RPMI7951 (cell line): ENCODE measurements around the gene STX1B. TPM values are rescaled to one million over a fixed set of nuclear protein-coding genes. Genes with fewer than 3 reads are reported as not detected.

ENCODE experiments used
- DNase-seq: peaks from one replicate; pipeline ENCODE4 v3.0.0-alpha.2; 2012; ENCODE audit warnings: low read depth
- total RNA-seq: library from RNA; depleted of rRNA; stranded (reverse); fragments of >200 nt; shearing (Covaris generic); gene quantifications from 2 replicates; pipeline ENCODE4 v1.2.3, GENCODE V29; 2014

The STX1B gene
- total RNA-seq, 1 experiment from 2014 or later: 0.60 TPM

DNA sequence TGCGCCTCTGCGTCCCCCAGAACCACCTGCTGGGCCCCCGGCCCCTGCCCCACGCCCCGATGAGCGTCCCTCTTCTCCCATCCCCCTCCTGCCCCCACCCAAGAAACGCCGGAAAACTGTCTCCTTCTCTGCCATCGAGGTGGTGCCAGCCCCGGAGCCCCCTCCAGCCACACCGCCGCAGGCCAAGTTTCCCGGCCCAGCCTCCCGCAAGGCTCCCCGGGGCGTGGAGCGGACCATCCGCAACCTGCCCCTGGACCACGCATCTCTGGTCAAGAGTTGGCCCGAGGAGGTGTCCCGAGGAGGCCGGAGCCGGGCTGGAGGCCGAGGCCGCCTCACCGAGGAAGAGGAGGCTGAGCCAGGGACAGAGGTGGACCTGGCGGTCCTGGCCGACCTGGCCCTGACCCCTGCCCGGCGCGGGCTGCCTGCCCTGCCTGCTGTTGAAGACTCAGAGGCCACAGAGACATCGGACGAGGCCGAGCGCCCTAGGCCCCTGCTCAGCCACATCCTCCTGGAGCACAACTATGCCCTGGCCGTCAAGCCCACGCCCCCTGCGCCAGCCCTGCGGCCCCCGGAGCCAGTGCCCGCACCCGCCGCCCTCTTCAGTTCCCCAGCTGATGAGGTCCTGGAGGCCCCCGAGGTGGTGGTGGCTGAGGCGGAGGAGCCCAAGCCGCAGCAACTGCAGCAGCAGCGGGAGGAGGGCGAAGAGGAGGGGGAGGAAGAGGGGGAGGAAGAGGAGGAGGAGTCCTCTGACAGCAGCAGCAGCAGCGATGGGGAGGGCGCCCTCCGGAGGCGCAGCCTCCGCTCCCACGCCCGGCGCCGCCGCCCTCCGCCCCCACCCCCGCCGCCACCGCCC lies 31.0 kb downstream of the STX1B start:
- DNase-seq: no peak

DNA sequence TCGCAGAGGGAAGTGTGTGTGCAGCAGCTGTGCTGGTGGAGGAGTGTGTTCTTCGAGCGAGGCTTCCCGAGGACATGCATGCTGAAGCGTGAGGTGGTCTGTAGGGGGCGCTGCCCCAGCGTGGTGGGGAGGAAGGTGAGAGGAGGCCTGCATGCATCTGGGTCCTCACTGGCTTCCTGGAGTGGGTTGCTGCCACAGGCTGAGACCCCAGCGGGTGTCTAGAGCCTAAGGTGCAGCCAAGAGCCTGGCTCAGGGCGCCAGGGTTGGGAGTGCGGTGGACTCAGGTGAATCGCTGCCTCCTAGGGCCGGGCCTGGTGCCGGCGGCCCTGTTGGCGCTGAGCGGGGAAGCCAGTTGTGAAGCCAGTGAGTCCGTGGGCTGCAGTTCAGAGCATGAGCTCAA lies 32.9 kb downstream of the STX1B start:
- DNase-seq: no peak

DNA sequence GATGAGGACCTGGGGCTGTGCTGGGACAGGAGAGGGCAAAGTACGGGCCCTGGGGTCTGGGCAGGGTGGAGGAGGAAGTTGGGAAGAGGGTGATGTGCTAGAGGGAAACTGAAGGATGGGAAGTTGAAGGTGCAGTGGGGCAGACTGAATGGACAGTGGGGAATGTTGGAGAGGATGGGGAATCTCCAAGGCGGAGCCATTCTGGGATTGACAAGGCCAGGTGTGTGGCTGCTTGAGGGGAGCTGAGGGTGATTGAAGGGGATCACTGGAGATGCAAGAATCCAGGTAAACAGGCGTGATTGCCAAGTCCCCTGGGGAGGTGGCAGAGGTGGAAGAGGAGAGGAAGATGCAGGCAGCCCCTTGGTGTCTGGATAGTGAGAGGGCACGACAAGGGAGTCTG lies 34.0 kb downstream of the STX1B start:
- DNase-seq: no peak

DNA sequence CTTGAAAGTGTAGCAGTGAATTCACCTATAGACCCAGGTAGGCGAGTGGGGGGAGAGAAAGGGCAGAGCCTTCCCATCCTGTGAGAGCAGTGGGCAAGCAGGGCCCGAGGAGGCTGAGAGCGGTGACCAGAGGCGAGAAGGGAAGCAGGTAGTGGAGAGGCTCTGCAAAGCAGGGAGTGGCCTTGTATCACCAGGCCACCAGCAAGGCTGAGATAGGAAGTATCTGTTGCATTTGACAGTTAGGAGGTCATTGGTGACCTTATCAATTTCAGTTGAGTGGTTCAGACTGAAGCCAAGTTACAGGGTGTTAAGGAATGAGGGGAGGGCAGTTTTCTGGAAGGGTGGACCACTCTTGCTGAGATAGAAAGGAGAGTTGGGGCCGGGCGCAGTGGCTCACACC lies 36.1 kb downstream of the STX1B start:
- DNase-seq: no peak

DNA sequence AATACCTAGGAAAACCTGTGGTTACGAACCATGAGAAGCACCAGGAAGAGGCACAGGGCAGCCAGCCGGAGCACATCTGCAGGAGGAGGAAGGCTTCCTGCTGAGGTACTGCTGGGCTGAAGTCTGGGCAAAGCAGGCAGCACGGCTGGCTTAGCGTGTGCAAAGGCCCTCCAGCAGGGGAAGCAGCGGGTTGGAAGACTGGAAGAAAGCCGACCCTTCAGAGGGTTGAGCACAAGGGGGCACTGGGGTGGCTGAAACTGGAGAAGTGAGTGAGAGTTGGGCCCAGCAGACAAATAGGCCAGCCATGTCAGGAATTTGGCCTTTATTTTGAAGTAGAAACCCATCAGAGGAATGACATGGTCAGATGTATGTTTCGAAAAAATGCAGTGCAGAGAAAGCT lies 37.6 kb downstream of the STX1B start:
- no peak for DNase-seq

DNA sequence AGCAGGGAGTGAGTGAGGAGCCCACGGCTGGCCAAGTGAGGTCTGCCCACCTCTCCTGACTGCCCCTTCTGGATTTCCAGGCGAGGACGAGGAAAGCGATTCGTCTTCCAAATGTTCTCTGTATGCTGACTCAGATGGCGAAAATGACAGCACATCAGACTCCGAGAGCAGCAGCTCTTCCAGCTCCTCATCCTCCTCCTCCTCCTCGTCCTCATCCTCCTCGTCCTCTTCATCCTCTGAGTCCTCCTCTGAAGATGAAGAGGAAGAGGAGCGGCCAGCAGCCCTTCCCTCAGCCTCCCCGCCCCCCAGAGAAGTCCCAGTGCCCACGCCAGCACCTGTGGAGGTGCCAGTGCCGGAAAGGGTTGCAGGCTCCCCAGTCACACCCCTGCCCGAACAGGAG lies 39.1 kb downstream of the STX1B start:
- DNase-seq: no peak

DNA sequence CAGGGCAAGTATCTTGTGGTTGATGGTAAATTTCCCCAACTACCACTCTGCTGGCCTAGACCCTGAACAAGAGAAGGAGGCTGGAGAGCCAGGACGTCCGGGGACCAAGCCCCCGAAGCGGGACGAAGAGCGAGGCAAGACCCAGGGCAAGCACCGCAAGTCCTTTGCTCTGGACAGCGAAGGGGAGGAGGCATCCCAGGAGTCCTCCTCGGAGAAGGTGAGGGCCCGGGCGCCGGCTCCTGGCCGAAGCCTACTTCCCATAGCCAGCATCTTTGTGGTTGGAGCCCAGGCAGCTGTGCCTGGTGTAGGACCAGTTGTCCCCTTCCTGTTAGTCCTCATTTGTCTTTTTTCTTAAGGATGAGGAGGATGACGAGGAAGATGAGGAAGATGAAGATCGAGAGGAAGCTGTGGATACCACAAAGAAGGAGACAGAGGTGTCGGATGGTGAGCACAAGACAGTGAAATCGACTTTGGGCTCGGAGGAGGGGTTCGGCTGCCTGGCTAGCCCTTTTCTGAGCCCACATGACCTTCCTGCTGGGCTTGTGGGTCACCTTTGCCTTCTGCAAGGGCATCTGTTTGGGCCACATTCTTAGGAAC lies 41.1 kb downstream of the STX1B start:
- DNase-seq: no peak

DNA sequence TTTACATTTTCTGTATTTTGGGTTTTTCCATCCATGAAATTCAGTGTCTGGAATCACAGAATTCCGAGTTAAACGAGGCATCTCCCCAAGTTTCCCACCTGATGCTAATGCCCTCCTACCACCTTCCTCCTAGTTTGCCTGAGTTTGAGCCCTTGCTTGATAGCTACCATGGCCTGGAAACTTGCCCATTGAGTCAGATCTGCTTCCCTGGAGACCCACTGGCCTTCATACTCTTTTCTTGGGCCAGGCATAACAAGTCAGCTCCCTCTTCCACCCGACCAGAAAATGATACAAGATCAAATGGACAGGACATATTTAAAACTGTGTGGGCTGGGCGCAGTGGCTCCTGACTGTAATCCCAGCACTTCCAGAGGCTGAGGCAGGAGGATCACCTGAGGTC lies 42.6 kb downstream of the STX1B start:
- no peak for DNase-seq

DNA sequence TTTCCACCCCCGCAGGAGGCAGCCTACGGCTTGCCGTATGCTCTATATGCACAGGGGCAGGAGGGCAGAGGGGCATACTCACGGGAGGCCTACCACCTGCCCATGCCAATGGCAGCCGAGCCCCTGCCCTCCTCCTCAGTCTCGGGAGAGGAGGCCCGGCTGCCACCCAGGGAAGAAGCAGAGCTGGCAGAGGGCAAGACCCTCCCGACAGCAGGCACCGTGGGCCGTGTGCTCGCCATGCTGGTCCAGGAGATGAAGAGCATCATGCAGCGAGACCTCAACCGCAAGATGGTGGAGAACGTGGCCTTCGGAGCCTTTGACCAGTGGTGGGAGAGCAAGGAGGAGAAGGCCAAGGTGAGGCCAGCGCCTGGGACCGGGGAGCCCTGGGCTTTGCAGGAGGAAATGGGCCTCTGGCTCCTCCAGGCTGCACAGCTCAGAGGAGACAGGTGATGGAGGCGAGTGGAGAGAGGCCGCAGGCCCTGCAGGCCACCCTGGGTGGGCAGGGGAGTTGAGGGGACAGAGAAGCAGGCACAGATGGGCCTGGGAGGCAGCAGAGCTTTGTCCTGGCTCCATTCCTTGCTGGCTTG lies 44.3 kb downstream of the STX1B start:
- DNase-seq: no peak

DNA sequence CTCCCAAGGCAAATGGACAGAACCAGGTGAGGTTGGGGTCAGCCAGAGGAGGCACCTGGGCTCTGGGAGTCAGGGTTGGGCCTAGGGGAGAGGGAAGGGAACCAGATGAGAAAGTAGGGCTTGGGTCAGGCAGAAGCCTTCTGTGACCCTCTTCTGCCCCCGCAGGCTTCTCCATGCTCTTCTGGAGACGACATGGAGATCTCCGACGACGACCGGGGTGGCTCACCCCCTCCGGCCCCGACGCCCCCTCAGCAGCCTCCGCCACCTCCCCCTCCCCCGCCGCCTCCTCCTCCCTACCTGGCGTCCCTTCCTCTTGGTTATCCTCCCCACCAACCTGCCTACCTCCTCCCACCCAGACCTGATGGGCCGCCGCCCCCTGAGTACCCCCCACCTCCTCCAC lies 45.0 kb downstream of the STX1B start:
- DNase-seq: no peak

DNA sequence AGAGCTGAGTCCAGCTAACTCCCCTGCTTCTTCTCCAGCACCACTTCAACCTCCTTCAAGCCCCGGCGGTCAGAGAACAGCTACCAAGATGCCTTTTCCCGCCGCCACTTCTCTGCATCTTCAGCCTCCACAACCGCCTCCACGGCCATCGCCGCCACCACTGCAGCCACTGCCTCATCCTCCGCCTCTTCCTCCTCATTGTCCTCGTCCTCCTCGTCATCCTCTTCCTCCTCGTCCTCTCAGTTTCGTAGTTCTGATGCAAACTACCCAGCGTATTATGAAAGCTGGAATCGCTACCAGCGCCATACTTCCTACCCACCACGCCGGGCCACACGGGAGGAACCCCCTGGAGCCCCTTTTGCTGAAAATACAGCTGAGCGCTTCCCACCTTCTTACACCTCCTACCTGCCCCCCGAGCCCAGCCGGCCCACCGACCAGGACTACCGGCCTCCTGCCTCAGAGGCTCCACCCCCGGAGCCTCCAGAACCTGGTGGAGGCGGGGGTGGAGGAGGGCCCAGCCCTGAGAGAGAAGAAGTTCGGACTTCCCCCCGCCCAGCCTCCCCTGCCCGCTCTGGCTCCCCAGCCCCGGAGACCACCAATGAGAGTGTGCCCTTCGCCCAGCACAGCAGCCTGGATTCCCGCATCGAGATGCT lies 45.7 kb downstream of the STX1B start:
- DNase-seq: no peak

DNA sequence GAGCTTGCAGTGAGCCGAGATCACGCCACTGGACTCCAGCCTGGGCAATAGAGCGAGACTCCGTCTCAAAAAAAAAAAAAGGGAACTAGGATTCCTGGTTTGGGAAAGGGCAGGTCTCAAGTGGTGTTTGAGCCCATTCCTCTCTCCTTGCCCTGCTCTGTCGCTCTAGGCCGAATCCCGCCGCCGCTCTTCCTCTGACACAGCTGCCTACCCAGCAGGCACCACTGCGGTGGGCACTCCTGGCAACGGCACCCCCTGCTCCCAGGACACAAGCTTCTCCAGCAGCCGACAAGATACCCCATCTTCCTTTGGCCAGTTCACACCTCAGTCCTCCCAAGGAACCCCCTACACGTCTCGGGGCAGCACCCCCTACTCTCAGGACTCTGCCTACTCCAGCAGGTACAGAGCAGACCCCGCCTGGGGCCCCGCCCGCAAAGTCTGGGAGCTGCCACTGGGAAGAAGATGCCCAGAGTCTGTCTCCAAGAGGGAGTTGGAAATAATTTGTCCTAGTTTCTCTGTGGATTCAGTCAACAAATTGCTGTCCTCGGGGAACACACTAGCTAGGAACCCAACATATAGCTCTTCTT lies 46.4 kb downstream of the STX1B start:
- no peak for DNase-seq

DNA sequence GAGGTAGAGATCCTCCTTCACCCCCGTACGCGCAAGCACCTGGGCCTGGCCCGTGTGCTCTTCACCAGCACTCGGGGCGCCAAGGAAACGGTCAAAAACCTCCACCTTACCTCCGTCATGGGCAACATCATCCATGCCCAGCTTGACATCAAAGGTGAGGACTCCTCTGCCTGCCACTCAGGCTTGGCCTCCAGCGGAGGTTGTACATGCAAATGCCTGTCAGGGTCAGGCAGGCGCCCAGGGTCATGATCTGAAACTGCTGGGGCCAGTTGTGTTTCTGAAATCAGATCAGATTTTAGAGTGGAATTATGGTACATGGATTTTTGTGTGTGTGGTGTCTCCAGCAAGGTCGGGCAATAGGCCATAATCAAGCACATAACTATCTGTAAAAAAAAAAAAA lies 49.1 kb downstream of the STX1B start:
- no peak for DNase-seq

DNA sequence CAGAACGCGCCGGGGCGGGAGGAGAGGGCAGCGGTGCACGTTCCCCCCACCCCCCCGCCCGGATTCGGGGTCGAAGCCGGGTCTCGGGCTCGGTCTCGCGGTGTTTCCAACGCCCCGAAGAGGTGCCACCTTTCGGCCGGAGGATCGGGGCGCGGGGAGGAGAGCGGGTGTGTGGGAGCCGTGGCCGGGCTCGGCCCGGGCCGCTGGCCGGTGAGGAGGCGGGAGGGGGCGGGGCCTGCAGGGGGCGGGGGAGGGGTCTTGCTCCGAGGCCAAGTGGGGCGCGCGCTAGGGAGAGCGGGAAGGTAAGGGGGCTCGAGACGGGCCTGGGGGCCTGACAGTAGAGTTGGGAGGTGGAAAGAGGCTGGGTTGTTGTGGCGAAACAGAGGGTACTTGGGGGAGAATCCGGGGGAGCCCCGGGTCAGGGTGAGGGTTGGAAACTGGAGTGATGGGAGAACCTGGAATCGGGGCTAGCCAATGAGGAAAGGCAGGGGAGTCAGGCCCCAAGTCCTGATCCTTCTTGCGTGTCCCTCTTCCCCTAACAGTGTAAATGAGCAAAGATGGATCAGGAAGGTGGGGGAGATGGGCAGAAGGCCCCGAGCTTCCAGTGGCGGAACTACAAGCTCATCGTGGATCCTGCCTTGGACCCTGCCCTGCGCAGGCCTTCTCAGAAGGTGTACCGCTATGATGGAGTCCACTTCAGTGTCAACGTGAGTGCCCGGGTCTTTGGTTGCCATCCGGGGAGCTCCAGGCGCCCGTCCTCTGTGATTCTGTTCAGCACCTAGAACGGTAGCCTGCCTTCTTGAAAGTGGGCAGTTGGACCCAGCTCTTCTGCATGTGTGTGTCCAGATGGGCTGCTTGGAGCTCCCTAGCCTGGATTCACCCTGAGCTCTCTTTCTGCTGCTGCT lies 52.0 kb downstream of the STX1B start:
- peak; percentile 46 for DNase-seq

DNA sequence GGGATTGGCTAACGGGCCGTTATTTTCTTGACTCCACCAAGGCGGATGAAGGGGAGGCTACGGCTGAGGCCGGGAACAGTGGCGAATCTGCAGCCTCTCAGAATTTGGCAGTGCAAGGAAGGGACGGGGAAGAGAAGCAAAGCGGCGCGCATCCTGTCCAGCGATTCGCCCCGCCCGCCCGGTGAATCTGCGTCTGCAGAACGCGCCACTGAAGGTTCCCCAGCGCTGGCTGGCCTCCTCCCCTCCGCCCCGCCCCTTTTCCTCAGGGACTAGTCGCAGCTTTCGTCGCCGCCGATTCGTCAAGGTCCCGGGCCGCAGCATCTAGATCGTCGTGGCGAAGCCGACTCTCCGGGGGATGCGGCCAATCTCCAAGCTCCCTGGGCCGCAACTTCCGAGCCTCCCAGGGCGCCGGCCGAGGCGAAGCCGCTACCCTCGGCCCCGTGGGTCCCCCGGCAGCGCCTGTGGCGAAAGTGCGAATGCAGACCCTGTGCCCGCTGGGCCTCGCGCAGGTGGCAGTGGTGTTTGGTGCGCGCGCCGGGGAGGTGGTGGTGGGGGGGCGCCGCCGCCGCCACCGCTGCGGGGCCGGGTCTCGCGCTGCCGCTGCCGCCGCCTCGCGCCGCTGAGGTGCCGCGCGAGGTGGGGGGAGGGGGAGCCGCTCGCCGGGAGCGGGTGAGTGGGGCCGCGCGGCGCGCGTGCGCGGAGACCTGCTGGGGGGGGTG lies 52.8 kb downstream of the STX1B start, which contains the start of gene SETD1A:
SETD1A (plus strand) TSS at position 299 of the 719 bp plus-strand sequence. CDS start 978 bp downstream, outside the sequence.
- peak; percentile 93 for DNase-seq

DNA sequence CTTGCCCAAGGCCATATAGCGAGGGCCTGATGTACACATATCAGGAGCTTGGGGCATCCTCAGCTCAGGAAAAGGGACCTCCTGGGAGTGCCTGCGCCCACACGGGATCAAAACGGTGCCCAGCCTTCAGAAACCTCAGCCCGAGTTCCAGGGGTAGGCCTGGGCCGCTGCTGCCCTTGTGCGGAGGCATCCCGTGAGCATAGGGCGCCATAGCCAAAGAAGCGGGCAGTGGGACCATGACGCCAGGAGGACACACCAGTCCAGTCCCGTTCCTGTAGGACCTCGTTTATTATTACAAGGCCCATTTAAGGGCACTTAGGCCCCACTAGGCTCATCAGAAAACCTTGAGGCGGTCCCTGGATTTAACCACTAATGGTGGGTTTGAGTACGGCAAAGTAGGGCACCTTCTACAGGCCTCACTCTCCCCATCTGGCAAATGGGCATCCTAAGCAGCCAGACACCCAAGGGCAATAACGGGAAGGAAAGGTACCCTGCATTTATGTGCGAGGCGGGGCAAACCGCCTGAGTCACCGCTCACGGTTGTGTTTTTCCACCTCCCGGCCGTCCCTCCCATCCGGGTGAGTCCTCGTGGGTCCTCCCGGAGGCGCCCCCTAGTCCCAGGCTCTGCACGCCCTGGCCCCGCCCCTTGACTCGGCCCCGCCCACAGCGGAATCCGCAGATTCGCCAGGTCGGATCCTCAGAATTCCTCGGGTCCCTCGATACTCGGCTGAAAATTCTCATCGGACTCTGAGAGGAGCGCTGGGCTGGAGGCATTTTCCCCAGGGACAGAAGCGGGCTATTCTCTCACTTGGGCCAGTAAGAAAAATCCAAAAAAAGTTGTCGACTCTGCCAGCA lies 53.6 kb downstream of the STX1B start:
- DNase-seq: peak; percentile 84

DNA sequence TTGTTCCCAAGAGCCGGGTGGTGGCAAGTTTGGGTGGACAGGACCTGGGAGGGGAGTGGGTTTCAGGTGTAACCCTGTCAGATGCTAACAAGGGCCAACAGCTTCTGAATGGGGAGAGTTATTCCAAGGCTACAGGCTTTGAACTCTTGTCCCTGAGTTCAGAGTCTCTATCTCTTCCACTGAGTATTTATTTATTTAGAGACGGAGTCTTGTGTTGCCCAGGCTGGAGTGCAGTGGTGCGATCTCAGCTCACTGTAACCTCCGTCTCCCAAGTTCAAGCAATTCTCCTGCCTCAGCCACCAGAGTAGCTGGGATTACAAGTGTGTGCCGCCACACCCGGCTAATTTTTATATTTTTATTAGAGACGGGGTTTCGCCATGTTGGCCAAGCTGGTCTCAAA lies 55.4 kb downstream of the STX1B start:
- no peak for DNase-seq

DNA sequence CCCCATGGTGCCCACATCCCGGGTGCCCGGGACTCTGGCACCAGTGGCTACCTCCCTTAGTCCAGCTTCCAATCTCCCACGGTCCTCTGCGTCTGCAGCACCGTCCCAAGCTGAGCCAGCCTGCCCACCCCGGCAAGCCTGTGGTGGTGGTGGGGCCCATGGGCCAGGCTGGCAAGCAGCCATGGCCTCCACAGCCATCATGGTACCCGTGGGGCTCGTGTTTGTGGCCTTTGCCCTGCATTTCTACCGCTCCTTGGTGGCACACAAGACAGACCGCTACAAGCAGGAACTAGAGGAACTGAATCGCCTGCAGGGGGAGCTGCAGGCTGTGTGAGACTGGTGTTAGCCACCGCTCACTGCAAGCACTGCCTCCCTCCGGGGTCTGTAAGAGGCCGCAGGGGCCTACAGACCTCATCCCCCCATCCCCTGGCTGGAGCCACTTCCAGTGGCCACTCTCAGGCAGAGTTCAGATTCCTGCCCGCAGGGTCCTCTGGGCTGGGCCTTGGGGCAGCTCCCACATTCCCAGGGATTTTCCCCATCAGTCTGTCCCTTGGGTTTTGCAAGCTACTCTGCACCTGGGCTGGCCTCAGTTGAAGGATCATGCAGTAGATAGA lies 56.8 kb downstream of the STX1B start:
- DNase-seq: peak; percentile 62

DNA sequence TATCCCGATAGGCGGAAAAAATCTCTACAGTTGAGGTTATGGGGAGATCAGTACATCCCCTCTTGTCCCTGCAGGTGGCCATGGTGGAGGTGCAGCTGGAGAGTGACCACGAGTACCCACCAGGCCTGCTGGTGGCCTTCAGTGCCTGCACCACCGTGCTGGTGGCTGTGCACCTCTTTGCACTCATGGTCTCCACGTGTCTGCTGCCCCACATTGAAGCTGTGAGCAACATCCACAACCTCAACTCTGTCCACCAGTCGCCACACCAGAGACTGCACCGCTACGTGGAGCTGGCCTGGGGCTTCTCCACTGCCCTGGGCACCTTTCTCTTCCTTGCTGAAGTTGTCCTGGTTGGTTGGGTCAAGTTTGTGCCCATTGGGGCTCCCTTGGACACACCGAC lies 57.3 kb downstream of the STX1B start:
- no peak for DNase-seq
